GM18511 (cell line): Measurements from ENCODE around the gene SLC16A3.

Experiments
- ATAC-seq: cut with Tn5 transposase; IDR thresholded peaks from one replicate; pipeline ENCODE4 v1.9.1; 2021; ENCODE audit warnings: mild to moderate bottlenecking, moderate library complexity; ENCODE audit not compliant: unreplicated experiment

The SLC16A3 gene

GRCh38 chr17:82221341-82221902 is 7.4 kb upstream of the SLC16A3 start:
- ATAC-seq = no peak

- no peak for ATAC-seq
Measured at GRCh38 chr17:82222816-82223215, 6.0 kb upstream of the SLC16A3 start.

GRCh38 chr17:82223517-82223916 is 5.3 kb upstream of the SLC16A3 start:
- no peak for ATAC-seq

- no peak for ATAC-seq
Measured at GRCh38 chr17:82224666-82225065, 4.2 kb upstream of the SLC16A3 start.

- no peak for ATAC-seq
Measured at GRCh38 chr17:82225368-82226029, 3.3 kb upstream of the SLC16A3 start.

- no peak for ATAC-seq
Measured at GRCh38 chr17:82226146-82226808, 2.6 kb upstream of the SLC16A3 start.

GRCh38 chr17:82226809-82227628 is 1.8 kb upstream of the SLC16A3 start:
- no peak for ATAC-seq

- ATAC-seq = no peak
Measured at GRCh38 chr17:82227629-82228277, 1.1 kb upstream of the SLC16A3 start.

GRCh38 chr17:82228278-82228841 is 482 bp upstream of the SLC16A3 start:
- peak; percentile 34 for ATAC-seq

GRCh38 chr17:82229698-82230608 is 1.1 kb downstream of the SLC16A3 start:
- no peak for ATAC-seq

GRCh38 chr17:82230609-82231311 is 1.9 kb downstream of the SLC16A3 start:
- peak; percentile 38 for ATAC-seq

- ATAC-seq = no peak
Measured at GRCh38 chr17:82231312-82231561, 2.4 kb downstream of the SLC16A3 start.

GRCh38 chr17:82231562-82232321 is 2.9 kb downstream of the SLC16A3 start:
- ATAC-seq = peak; percentile 2

- ATAC-seq = no peak
Measured at GRCh38 chr17:82232322-82232820, 3.5 kb downstream of the SLC16A3 start.

- no peak for ATAC-seq
Measured at GRCh38 chr17:82232876-82233785, 4.3 kb downstream of the SLC16A3 start.

GRCh38 chr17:82234211-82235055 is 5.6 kb downstream of the SLC16A3 start:
- ATAC-seq = no peak
